GM21447 (cell line): Measurements from ENCODE around the gene TRIM16.
"Not testable (repeated sequence)": the region's sequence is repeated elsewhere in the genome, so short reads cannot be mapped to it uniquely, and the experiment has no call there.

ENCODE experiments used
- ATAC-seq: cut with Tn5 transposase; IDR thresholded peaks from one replicate; pipeline ENCODE4 v1.9.1; 2021; ENCODE audit not compliant: unreplicated experiment

TRIM16 gene

GRCh38 chr17:15659236-15659635 is 24.9 kb downstream of the TRIM16 start:
- no peak for ATAC-seq

- no peak for ATAC-seq
Measured at GRCh38 chr17:15658296-15658695, 25.8 kb downstream of the TRIM16 start.

- ATAC-seq: no peak
Measured at GRCh38 chr17:15657868-15658267, 26.2 kb downstream of the TRIM16 start.

GRCh38 chr17:15654886-15655561 is 29.1 kb downstream of the TRIM16 start:
- no peak for ATAC-seq

GRCh38 chr17:15654401-15654800 is 29.7 kb downstream of the TRIM16 start:
- ATAC-seq: not testable (repeated sequence)

- ATAC-seq: no peak
Measured at GRCh38 chr17:15652960-15653359, 31.2 kb downstream of the TRIM16 start.

GRCh38 chr17:15651583-15652110 is 32.5 kb downstream of the TRIM16 start:
- peak; percentile 92 for ATAC-seq

- no peak for ATAC-seq
Measured at GRCh38 chr17:15650741-15651582, 33.1 kb downstream of the TRIM16 start.

GRCh38 chr17:15649861-15650421 is 34.2 kb downstream of the TRIM16 start:
- ATAC-seq: no peak

GRCh38 chr17:15648386-15648785 is 35.7 kb downstream of the TRIM16 start:
- ATAC-seq: no peak

GRCh38 chr17:15645942-15646312 is 38.2 kb downstream of the TRIM16 start:
- not testable (repeated sequence) for ATAC-seq

- not testable (repeated sequence) for ATAC-seq
Measured at GRCh38 chr17:15645099-15645941, 38.8 kb downstream of the TRIM16 start.

- ATAC-seq: not testable (repeated sequence)
Measured at GRCh38 chr17:15642505-15643251, 41.4 kb downstream of the TRIM16 start.

GRCh38 chr17:15642014-15642413 is 42.1 kb downstream of the TRIM16 start:
- ATAC-seq: not testable (repeated sequence)

- not testable (repeated sequence) for ATAC-seq
Measured at GRCh38 chr17:15630930-15631453, 53.1 kb downstream of the TRIM16 start.

GRCh38 chr17:15629991-15630390 is 54.1 kb downstream of the TRIM16 start:
- ATAC-seq: not testable (repeated sequence)

GRCh38 chr17:15623661-15624209 is 60.4 kb downstream of the TRIM16 start:
- ATAC-seq: not testable (repeated sequence)

GRCh38 chr17:15623255-15623654 is 60.9 kb downstream of the TRIM16 start:
- ATAC-seq: not testable (repeated sequence)

GRCh38 chr17:15622124-15622523 is 62.0 kb downstream of the TRIM16 start:
- ATAC-seq: not testable (repeated sequence)
